DND-41 (cell line): ENCODE measurements around the gene GRIK4.

ENCODE experiments used
- ATAC-seq: fragments of 200-7000 bp; cut with Tn5 transposase; 3 replicates; pipeline ENCODE4 v1.9.1; 2021; ENCODE audit warnings: low read depth; ENCODE audit not compliant: insufficient read depth
- DNase-seq: peaks from one replicate; pipeline ENCODE4 v3.0.0-alpha.2; 2020
- H2AFZ ChIP-seq: 2 replicates; pipeline ENCODE4 v1.6.0; 2012; ENCODE audit warnings: low read depth, low read length
- H3K27ac ChIP-seq: 2 replicates; pipeline ENCODE4 v1.5.1; 2012; ENCODE audit warnings: low read length, inconsistent platforms
- H3K27me3 ChIP-seq: fragments of 200-600 bp; sonication (generic); 2 replicates; pipeline ENCODE4 v1.6.0; 2012; ENCODE audit warnings: low read length, mild to moderate bottlenecking, inconsistent platforms; ENCODE audit not compliant: insufficient read depth, poor library complexity
- H3K36me3 ChIP-seq: 2 replicates; pipeline ENCODE4 v1.5.1; 2012; ENCODE audit warnings: low read length, inconsistent platforms; ENCODE audit not compliant: insufficient read depth
- H3K4me1 ChIP-seq: 2 replicates; pipeline ENCODE4 v1.5.1; 2012; ENCODE audit warnings: mild to moderate bottlenecking, low read length; ENCODE audit not compliant: insufficient read depth
- H3K4me2 ChIP-seq: 2 replicates; pipeline ENCODE4 v1.6.0; 2012; ENCODE audit warnings: mild to moderate bottlenecking, moderate library complexity, low read length, inconsistent platforms; ENCODE audit not compliant: insufficient read depth
- H3K4me3 ChIP-seq, 2 experiments: fragments of 200-600 bp in 1 of 2; shearing (Covaris generic) in 1 of 2; 2 replicates each; pipeline ENCODE4 v1.5.1; 2012 to 2016; ENCODE audit warnings: inconsistent platforms in 2 of 2, low read length in 2 of 2, mild to moderate bottlenecking in 2 of 2, low read depth in 1 of 2, moderate library complexity in 1 of 2
- H3K79me2 ChIP-seq: 2 replicates; pipeline ENCODE4 v1.6.0; 2012; ENCODE audit warnings: low read length, inconsistent platforms; ENCODE audit not compliant: insufficient read depth
- H3K9ac ChIP-seq: 2 replicates; pipeline ENCODE4 v1.6.0; 2012; ENCODE audit warnings: low read depth, mild to moderate bottlenecking, inconsistent platforms, low read length, moderate library complexity
- H3K9me3 ChIP-seq: 2 replicates; pipeline ENCODE4 v1.5.1; 2012; ENCODE audit warnings: low read length, moderate library complexity, mild to moderate bottlenecking, inconsistent platforms; ENCODE audit not compliant: insufficient read depth, severe bottlenecking
- H4K20me1 ChIP-seq: 2 replicates; pipeline ENCODE4 v1.6.0; 2012; ENCODE audit warnings: low read length; ENCODE audit not compliant: insufficient read depth
- EZH2 ChIP-seq: IDR thresholded peaks from 3 replicates; pipeline ENCODE4 v1.6.1; 2012; ENCODE audit warnings: borderline replicate concordance, low read depth, mild to moderate bottlenecking, moderate library complexity, low read length, inconsistent platforms; ENCODE audit not compliant: severe bottlenecking
- TF ChIP-seq, protein P1 (sequence below): IDR thresholded peaks from 2 replicates; pipeline ENCODE4 v1.5.1; 2012; ENCODE audit warnings: borderline replicate concordance, low read length, moderate library complexity, mild to moderate bottlenecking; ENCODE audit not compliant: poor library complexity, severe bottlenecking; ENCODE audit errors: extremely low read depth

Gene GRIK4

DNA sequence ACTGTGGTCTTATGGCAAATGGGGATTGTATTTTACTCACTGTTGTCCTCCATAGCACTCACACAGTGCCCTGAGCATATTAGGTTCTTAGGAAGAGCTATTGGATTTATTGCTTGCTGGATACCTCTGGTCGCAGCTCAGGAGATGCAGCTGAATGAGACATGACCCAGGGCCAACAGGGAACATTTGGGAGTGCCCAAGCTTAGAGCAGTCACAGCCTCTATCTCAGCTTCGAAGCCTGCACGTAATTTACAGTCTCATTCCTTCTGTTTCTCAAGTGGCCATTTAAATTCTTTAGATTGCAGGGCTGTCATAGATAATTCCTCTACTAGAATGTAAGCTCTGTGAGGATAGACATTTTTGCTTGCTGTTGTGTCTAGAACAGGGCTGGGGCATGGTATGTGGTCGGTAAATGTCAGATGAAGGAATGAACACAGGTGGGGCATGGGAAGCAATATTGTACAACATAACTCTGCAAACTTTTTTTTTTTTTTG is 192.8 kb downstream of the GRIK4 start:
- Histone ChIP-seq H3K27me3 (peaks cover 11% of the 10 kb centered on the region), H3K4me2 (no peak overlapping the region), H3K4me1 (no peaks in the 10 kb centered on the region), H3K79me2 (no peaks in the 10 kb centered on the region), H4K20me1 (0 out of 2 replicates have a peak, but pooled peaks cover 2% of the 10 kb centered on the region), H3K9me3 (peaks cover 2% of the 10 kb centered on the region), H2AFZ (no peak overlapping the region), H3K27ac (no peak overlapping the region), H3K4me3 (no peak overlapping the region), H3K9ac (no peak overlapping the region), H3K36me3 (no peaks in the 10 kb centered on the region)
- no peak for ATAC-seq
- no peak for DNase-seq
- TF ChIP-seq, protein P1, sequence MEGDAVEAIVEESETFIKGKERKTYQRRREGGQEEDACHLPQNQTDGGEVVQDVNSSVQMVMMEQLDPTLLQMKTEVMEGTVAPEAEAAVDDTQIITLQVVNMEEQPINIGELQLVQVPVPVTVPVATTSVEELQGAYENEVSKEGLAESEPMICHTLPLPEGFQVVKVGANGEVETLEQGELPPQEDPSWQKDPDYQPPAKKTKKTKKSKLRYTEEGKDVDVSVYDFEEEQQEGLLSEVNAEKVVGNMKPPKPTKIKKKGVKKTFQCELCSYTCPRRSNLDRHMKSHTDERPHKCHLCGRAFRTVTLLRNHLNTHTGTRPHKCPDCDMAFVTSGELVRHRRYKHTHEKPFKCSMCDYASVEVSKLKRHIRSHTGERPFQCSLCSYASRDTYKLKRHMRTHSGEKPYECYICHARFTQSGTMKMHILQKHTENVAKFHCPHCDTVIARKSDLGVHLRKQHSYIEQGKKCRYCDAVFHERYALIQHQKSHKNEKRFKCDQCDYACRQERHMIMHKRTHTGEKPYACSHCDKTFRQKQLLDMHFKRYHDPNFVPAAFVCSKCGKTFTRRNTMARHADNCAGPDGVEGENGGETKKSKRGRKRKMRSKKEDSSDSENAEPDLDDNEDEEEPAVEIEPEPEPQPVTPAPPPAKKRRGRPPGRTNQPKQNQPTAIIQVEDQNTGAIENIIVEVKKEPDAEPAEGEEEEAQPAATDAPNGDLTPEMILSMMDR, result no peak
- no peak for TF ChIP-seq EZH2

DNA sequence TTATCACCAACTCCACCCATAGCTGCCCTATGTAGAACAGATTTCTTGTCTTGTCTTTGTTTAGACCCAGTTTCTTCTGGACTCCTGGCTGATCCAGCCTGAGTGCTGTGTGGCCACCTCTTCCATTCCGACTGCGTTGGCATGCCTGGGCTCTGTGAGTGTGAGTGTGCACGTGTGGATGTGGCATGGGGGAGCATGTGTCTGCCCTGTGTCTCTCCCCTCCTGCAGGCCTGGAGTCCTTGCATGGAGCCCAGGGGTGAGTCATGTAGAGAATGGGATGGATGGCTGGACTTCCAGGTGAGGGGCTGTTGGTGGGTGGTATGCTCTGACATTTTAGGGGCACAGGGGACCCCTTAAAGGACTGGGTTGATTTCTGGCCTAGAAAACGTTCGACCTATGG is 194.7 kb downstream of the GRIK4 start:
- no peak overlapping the region for H3K9ac ChIP-seq
- H3K36me3 ChIP-seq, result no peaks in the 10 kb centered on the region
- no peak overlapping the region for H2AFZ ChIP-seq
- H3K9me3 ChIP-seq, result peaks cover 2% of the 10 kb centered on the region
- no peak overlapping the region for H3K4me2 ChIP-seq
- H3K79me2 ChIP-seq, result no peaks in the 10 kb centered on the region
- no peaks in the 10 kb centered on the region for H4K20me1 ChIP-seq
- TF ChIP-seq, protein P1, result no peak
- TF ChIP-seq EZH2, result no peak
- peaks cover 6% of the 10 kb centered on the region for H3K27me3 ChIP-seq
- no peak overlapping the region for H3K4me3 ChIP-seq
- ATAC-seq, result no peak
- H3K4me1 ChIP-seq, result no peaks in the 10 kb centered on the region
- H3K27ac ChIP-seq, result no peak overlapping the region
- DNase-seq, result no peak

DNA sequence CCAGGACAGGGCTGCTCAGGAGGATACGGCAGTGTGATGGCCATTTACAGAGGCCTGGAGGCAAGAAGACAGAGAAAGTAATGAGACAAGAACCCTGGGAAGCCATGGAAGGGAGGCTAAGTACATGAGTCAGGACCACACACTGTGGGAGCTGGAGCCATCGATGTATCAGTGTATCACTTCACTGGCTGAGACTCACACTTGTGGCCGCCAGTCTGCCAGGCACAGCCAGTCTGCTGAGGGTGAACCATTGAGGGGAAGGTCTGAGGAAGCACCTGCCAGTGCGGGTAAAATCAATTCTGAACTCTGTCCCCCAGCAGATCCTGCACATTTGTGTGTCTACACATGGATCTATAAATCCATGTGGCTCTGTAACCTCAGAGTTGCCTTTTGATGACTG is 195.6 kb downstream of the GRIK4 start:
- Histone ChIP-seq H3K4me2 (no peak overlapping the region), H3K4me1 (no peaks in the 10 kb centered on the region)
- DNase-seq, result no peak

More for the DNA sequence above, 195.6 kb downstream of the GRIK4 start:
- peaks cover 2% of the 10 kb centered on the region for H3K9me3 ChIP-seq
- H3K9ac ChIP-seq, result no peak overlapping the region
- H2AFZ ChIP-seq, result no peak overlapping the region
- no peaks in the 10 kb centered on the region for H4K20me1 ChIP-seq
- no peak overlapping the region for H3K4me3 ChIP-seq
- TF ChIP-seq EZH2, result no peak
- TF ChIP-seq, protein P1, result no peak
- ATAC-seq, result no peak
- H3K27ac ChIP-seq, result no peak overlapping the region
- peaks cover 4% of the 10 kb centered on the region for H3K27me3 ChIP-seq
- H3K79me2 ChIP-seq, result no peaks in the 10 kb centered on the region
- H3K36me3 ChIP-seq, result no peaks in the 10 kb centered on the region
